T-helper 1 cell treated with Interleukin-12 subunit alpha and Interleukin-12 subunit beta and Interleukin-4 antibody, amounts not matched to agents 30 μg/mL and 1 μg/mL, for 36 hours (primary cell): Measurements from ENCODE around the gene CAMTA1.

Experiments used
- H3K27ac Mint-ChIP-seq: one replicate; pipeline ENCODE4 v1.8.0; 2021; ENCODE audit warnings: mild to moderate bottlenecking, mixed read lengths
- H3K27me3 Mint-ChIP-seq: one replicate; pipeline ENCODE4 v1.8.0; 2021; ENCODE audit warnings: low read depth, mixed read lengths
- H3K36me3 Mint-ChIP-seq: one replicate; pipeline ENCODE4 v1.8.0; 2021; ENCODE audit warnings: low read depth, mixed read lengths
- H3K4me1 Mint-ChIP-seq: one replicate; pipeline ENCODE4 v1.8.0; 2021; ENCODE audit warnings: low read depth, mixed read lengths
- H3K4me3 Mint-ChIP-seq: one replicate; pipeline ENCODE4 v1.8.0; 2021; ENCODE audit warnings: mild to moderate bottlenecking, moderate library complexity, mixed read lengths
- H3K9me3 Mint-ChIP-seq: one replicate; pipeline ENCODE4 v1.8.0; 2021; ENCODE audit warnings: mixed read lengths

CAMTA1 gene

DNA sequence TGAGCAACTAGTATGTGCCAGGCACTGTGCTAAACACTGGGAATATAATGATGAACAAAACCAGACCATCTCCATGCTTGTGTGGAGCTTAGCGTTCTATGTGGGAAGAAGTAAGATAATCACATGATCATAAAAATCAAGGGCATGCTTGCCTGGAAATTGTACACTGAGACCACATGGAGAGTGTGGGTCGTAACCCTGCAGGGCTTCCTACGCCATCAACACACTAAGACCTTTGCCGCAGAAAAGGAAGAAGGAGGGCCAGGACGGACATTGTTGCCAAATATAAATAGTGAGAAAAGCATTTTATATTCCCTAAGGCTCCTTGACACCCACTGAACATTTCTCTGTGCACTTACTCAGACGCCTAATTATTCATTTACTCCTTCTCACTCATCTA is 597.7 kb downstream of the CAMTA1 start:
- Mint-ChIP-seq H3K36me3 (no peaks in the 10 kb centered on the region), H3K4me1 (no peaks in the 10 kb centered on the region), H3K27me3 (peaks cover 5% of the 10 kb centered on the region), H3K4me3 (no peak overlapping the region), H3K27ac (no peak overlapping the region), H3K9me3 (no peaks in the 10 kb centered on the region)

DNA sequence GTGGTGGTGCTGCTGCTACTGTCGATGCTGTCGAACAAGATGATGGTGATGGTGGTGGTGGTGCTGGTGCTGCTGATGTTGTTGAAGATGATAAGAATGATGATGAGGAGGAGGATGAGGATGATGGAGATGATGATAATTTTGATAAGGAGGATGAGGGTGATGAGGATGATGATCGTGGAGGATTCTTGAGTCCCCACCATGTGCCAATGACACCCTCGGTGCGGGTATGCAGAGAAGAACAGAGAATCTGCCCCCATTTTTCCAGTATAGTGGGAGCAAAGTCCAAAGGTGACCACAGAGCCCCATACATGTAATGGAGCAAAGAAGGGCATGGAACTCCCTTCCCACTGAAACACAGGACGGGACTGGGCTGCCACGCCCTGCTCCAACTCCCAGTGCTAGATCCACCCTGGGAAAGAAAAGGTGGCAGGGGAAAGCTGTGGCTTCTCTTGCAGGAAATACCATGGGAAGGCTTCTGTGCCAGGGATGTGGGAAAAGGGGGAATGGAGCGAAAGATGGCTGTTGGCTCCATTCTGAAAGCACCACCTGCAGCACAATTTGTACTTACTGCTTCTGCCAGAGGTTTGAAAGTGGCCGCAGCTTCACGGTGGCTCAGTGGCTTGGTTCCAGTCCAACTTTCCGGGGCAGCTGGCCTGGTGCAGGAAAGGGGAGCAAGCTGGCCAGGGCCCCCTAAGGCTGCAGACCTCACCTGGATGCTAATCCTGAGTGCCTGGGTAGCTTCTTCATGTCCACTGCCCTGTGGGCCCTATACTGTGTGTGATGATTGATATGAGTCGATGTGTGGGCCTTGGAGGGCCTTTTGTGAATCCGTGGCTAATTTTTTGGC is 598.6 kb downstream of the CAMTA1 start:
- Mint-ChIP-seq H3K27me3 (peaks cover 5% of the 10 kb centered on the region), H3K36me3 (no peaks in the 10 kb centered on the region), H3K27ac (no peak overlapping the region), H3K4me1 (no peaks in the 10 kb centered on the region), H3K9me3 (no peaks in the 10 kb centered on the region), H3K4me3 (no peak overlapping the region)

DNA sequence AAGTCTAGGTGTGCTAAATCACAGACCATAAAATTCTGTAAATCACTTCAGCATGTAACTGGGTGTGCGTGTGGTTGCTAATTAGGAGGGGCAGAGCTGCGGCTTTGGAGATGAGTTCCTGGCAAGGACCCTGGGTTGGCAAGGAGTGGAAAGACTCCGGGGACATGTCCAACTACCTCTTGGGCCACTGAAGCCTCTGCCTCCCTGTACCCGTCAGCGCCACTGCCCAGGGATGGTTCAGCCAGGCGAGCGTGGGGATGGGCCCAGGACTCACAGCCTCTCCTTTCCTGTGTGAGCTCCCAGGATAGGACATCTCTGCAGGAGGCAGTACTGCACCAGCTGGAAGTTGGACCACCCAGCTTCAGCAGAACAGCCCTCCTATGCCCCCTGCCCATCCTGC is 599.4 kb downstream of the CAMTA1 start:
- Mint-ChIP-seq H3K4me3 (no peak overlapping the region), H3K27me3 (peaks cover 2% of the 10 kb centered on the region), H3K27ac (no peak overlapping the region), H3K36me3 (no peaks in the 10 kb centered on the region), H3K9me3 (no peaks in the 10 kb centered on the region), H3K4me1 (no peaks in the 10 kb centered on the region)

- no peak overlapping the region for H3K27ac Mint-ChIP-seq
- H3K27me3 Mint-ChIP-seq: no peaks in the 10 kb centered on the region
- no peaks in the 10 kb centered on the region for H3K4me1 Mint-ChIP-seq
- no peaks in the 10 kb centered on the region for H3K9me3 Mint-ChIP-seq
- no peak overlapping the region for H3K4me3 Mint-ChIP-seq
- no peaks in the 10 kb centered on the region for H3K36me3 Mint-ChIP-seq
These were observed 600.4 kb downstream of the CAMTA1 start for GRCh38 chr1:7385471-7386225.

DNA sequence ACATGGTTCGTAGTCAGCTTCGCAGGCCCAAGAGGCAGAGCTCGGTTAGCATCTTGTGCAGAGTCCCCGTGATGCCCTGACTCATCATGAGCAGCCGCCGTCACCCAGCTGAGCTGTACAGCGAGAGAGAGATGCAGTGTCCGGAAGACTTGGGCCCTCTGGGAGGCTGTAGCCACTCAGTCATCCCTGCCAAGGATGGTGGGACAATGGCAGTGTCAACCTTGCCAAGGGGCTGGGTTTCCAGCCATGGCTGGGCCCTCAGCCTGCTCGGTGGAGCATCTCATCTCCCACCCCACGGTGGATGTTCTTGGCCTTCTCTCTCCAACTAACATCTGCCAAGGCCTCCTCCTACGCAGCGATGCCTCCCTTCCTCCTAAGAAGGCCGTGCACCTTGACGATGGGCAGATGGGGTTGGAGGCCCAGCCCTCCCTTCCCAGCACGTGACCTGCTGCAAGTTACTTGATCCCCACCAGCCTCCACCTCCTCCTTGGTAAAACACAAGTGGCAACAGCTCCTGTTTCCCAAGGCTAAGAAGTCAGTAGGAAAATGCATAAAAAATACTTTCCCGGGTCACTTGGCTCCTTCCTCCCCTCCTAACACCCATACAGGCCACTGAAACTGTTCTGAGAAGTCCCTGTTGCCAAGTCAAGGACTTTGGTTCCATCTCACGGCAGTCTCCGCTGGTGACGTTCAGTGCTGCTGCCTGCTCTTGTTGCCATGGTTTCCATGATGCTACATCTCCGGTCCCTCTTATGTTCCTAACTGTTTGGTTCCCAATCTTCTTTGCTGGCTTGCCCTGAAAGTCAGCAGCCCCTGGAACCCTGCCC is 601.2 kb downstream of the CAMTA1 start:
- H3K4me1 Mint-ChIP-seq: no peaks in the 10 kb centered on the region
- H3K27me3 Mint-ChIP-seq: no peaks in the 10 kb centered on the region
- H3K27ac Mint-ChIP-seq: no peak overlapping the region
- H3K9me3 Mint-ChIP-seq: no peaks in the 10 kb centered on the region
- H3K36me3 Mint-ChIP-seq: no peaks in the 10 kb centered on the region
- H3K4me3 Mint-ChIP-seq: no peak overlapping the region

GRCh38 chr1:7387053-7387927 is 602.0 kb downstream of the CAMTA1 start:
- H3K9me3 Mint-ChIP-seq: no peaks in the 10 kb centered on the region
- H3K27me3 Mint-ChIP-seq: no peaks in the 10 kb centered on the region
- no peak overlapping the region for H3K27ac Mint-ChIP-seq
- H3K4me1 Mint-ChIP-seq: no peaks in the 10 kb centered on the region
- no peak overlapping the region for H3K4me3 Mint-ChIP-seq
- no peaks in the 10 kb centered on the region for H3K36me3 Mint-ChIP-seq

DNA sequence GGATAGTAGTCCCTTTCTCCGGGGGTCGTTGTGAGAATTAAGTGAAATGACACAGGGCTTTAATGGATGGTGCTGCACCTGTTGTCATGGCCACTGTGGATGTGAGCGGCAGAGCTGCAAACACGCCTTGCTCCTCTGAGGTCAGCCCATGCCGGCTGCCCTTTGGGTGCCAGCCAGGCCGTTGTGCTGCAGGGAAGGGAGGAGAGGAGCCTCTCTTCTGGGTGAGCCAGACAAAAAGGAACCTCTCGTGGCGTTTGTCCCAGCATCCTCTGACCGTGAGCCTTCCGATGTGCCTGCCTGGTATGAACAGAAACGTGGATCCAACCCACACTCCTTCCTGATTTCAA is 602.9 kb downstream of the CAMTA1 start:
- H3K9me3 Mint-ChIP-seq: no peaks in the 10 kb centered on the region
- H3K27me3 Mint-ChIP-seq: no peaks in the 10 kb centered on the region
- no peak overlapping the region for H3K4me3 Mint-ChIP-seq
- no peaks in the 10 kb centered on the region for H3K36me3 Mint-ChIP-seq
- no peak overlapping the region for H3K27ac Mint-ChIP-seq
- no peaks in the 10 kb centered on the region for H3K4me1 Mint-ChIP-seq

DNA sequence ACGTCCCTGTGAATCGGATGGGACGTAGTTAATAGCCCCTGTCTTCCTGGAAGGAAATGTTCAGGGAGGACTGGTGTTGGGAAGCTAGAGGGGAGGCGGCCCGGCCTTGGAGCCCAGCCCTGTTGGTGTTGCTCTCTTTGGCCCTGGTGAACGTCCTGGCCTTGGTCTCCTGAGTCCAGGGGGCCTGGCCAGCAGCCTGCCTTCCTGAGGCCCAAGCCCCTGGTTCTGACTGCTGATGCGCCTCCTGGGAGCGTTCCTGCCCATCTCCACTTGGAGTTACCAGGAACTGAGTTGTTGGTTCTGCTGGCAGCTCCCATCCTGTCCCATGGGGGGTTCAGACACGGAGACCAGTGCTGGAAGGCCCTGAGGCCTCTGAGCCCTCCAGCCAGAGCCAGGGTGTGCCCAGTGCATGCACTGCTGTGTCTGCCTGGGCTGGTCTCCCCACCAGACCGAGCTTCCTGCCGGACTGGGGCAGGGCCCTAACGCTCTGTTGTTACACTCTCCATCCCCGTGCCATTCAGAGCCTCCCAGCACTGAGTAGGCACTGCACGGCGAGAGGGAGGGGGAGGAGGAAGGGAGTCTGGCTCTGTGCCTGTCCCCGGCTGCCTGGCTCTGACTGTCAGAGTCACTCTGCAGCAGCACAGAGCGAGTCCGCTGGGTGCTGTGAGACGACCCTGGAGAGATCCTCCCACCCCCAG is 603.4 kb downstream of the CAMTA1 start:
- H3K9me3 Mint-ChIP-seq: no peaks in the 10 kb centered on the region
- no peaks in the 10 kb centered on the region for H3K27me3 Mint-ChIP-seq
- no peaks in the 10 kb centered on the region for H3K36me3 Mint-ChIP-seq
- no peak overlapping the region for H3K27ac Mint-ChIP-seq
- H3K4me3 Mint-ChIP-seq: no peak overlapping the region
- no peaks in the 10 kb centered on the region for H3K4me1 Mint-ChIP-seq

GRCh38 chr1:7389201-7389905 is 604.1 kb downstream of the CAMTA1 start:
- no peaks in the 10 kb centered on the region for H3K9me3 Mint-ChIP-seq
- no peaks in the 10 kb centered on the region for H3K4me1 Mint-ChIP-seq
- H3K36me3 Mint-ChIP-seq: no peaks in the 10 kb centered on the region
- H3K27ac Mint-ChIP-seq: no peak overlapping the region
- no peaks in the 10 kb centered on the region for H3K27me3 Mint-ChIP-seq
- H3K4me3 Mint-ChIP-seq: no peak overlapping the region

GRCh38 chr1:7389906-7390603 is 604.8 kb downstream of the CAMTA1 start:
- no peaks in the 10 kb centered on the region for H3K4me1 Mint-ChIP-seq
- no peak overlapping the region for H3K27ac Mint-ChIP-seq
- no peaks in the 10 kb centered on the region for H3K27me3 Mint-ChIP-seq
- no peaks in the 10 kb centered on the region for H3K9me3 Mint-ChIP-seq
- no peaks in the 10 kb centered on the region for H3K36me3 Mint-ChIP-seq
- no peak overlapping the region for H3K4me3 Mint-ChIP-seq

DNA sequence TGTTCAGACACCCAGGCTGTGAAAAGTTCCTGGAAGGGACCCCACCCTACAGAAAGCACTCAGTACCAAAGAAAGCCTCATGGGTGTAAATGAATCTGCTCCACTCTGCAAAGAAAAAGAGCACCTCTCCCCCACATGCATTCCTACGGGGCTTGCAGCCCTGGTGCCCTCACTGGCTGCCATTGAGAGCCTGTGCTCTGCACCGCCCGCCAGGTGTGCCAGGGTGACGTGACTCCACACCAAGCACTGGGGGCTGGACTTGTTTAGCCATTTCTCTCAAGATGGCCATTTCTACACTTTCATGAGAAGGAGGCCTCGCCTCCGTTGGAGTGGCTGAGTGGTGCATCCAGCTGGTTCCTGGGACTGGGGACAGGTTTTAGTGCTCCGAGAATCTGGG is 605.3 kb downstream of the CAMTA1 start:
- H3K9me3 Mint-ChIP-seq: peaks cover under 1% of the 10 kb centered on the region
- H3K4me1 Mint-ChIP-seq: no peaks in the 10 kb centered on the region
- H3K4me3 Mint-ChIP-seq: no peak overlapping the region
- H3K27ac Mint-ChIP-seq: no peak overlapping the region
- H3K36me3 Mint-ChIP-seq: no peaks in the 10 kb centered on the region
- H3K27me3 Mint-ChIP-seq: no peaks in the 10 kb centered on the region

- no peak overlapping the region for H3K27ac Mint-ChIP-seq
- no peaks in the 10 kb centered on the region for H3K27me3 Mint-ChIP-seq
- H3K9me3 Mint-ChIP-seq: peaks cover 3% of the 10 kb centered on the region
- no peaks in the 10 kb centered on the region for H3K36me3 Mint-ChIP-seq
- H3K4me3 Mint-ChIP-seq: no peak overlapping the region
- H3K4me1 Mint-ChIP-seq: no peaks in the 10 kb centered on the region
These were observed 607.9 kb downstream of the CAMTA1 start for GRCh38 chr1:7393136-7393535.

- H3K27ac Mint-ChIP-seq: no peak overlapping the region
- peaks cover 7% of the 10 kb centered on the region for H3K27me3 Mint-ChIP-seq
- no peaks in the 10 kb centered on the region for H3K4me1 Mint-ChIP-seq
- H3K4me3 Mint-ChIP-seq: no peak overlapping the region
- H3K9me3 Mint-ChIP-seq: peaks cover 3% of the 10 kb centered on the region
- H3K36me3 Mint-ChIP-seq: no peaks in the 10 kb centered on the region
These were observed 610.0 kb downstream of the CAMTA1 start for GRCh38 chr1:7395251-7395650.
